Caki2 (cell line): Measurements from ENCODE around the gene MIAT. TPM values are rescaled to one million over a fixed set of nuclear protein-coding genes. Genes with fewer than 3 reads are reported as not detected.

ENCODE experiments used
- DNase-seq: peaks from one replicate; pipeline ENCODE4 v3.0.0-alpha.2; 2015; ENCODE audit warnings: low read depth
- in situ Hi-C: cut with HindIII; loops from 2 replicates; pipeline ENCODE4 v1.10.0; 2016; ENCODE audit warnings: low sequenced_read_pairs, low pct_unique_long_range_greater_than_20kb, mixed read lengths
- total RNA-seq: library from RNA; depleted of rRNA; stranded (reverse); fragments of >200 nt; shearing (Covaris generic); gene quantifications from 2 replicates; pipeline ENCODE4 v1.2.3, GENCODE V29; 2014; ENCODE audit warnings: low replicate concordance

Gene MIAT
- total RNA-seq, 1 experiment from 2014 or later: 0.20 TPM

- in situ Hi-C loops: no loop called here
- no peak for DNase-seq
Observed at GRCh38 chr22:26624803-26625202, 32.6 kb upstream of the MIAT start.

DNA sequence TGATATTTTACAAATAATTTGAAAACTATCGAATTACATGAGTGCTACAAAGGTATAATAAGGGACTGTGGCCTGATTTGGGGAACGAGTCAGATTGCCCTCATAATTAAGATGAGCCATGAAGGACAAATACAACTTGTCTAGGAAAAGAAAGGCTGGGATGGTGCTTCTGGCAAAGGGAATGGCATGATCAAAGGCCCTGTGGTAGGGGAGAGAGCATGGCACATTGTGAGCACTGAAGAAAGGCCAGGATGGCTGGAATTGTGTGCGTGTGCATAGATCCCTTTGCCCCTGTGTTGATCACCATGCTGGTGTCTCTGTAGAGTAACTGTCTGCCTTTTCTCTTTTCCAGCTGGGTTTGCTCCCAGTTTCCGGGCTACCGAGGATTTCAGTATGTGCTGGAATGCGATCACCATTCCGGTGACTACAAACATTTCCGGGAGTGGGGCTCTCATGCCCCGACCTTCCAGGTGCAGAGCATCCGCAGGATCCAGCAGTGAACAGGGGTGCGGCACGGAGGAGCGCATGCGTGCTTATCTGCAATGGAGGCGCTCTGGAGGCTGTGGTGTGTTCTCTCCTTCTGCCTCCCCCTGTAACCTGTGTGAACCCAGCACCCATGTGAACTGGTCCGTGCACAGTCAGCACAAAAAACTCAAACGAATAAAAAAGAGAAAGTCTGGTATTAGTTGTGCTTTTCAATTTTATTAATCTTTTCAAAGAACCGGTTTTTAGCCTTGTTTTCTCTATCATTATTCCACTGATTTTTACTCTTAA, 27.2 kb upstream of the MIAT start:
- in situ Hi-C loops: no loop called here
- no peak for DNase-seq

DNA sequence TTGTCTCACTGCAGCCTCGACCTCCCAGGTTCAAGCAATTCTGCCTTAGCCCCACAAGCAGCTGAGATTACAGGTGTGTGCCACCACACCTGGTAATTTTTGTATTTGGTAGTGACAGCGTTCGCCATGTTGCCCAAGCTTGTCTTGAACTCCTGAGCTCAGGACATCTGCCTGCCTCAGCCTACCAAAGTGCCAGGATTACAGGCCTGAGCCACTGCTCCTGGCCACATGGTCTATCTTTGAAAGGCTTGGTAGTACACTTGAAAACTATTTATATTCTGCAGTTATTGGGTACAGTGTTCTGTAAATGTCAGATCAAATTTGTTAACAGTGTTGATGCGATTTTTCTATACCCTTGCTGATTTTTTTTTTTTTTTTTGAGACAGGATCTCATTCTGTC, 26.1 kb upstream of the MIAT start:
- in situ Hi-C loops: no loop called here
- no peak for DNase-seq

DNA sequence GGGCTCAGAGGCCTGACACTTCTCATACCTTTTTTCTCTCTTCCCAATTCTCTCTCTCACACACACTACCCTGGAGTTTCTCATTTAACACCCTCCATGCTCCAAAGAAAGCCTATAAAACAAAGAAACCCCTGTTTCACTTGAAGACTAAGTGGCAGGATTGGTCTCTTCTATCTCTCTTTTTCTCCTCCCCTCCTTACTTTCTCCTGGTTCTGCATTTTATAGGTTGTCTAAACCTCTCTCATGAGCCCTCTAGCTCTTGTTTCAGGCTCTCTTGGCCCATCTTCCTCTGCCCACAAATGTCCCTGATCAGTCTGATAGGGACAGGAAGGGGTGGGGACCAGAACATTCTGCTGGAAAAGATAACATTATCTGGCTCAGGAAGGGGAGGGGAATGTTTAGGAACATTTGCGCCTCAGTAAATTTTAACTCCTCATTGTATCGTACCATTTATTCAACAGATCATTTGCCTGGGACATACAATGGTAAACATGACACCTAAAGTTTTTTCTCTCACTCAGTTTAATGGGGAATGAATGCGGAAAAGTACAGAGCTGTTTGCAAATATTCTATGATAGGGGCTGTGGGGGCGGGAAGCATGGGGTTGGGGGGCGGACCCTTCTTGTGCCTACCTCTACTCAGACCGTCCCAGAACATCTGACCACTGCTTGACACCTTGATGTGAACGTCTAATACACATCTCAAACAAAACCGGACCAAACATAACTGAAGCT, 24.8 kb upstream of the MIAT start:
- no peak for DNase-seq
- in situ Hi-C loops: no loop called here

- in situ Hi-C loops: no loop called here
Observed at GRCh38 chr22:26634189-26634588, 23.2 kb upstream of the MIAT start.

DNA sequence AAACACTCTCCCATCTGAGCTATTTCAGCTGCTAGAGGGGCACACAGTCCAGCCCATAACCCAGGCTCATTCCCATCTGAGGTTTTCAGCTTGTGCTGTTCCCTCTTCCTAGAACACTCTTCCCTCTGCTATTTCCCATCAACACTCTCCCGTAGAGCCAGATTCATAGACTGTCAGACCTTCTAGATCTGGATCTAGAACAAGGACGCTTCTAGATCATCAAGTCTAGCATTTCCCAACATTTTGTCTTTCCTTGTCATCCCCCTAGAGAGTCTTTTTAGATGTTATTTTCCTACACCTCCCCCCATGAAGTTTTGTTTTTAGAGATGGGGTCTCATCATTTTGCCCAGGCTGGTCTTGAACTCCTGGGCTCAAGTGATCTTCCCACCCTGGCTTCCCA, 22.3 kb upstream of the MIAT start:
- DNase-seq: no peak
- in situ Hi-C loops: no loop called here

More at GRCh38 chr22:26634189-26634588, 23.2 kb upstream of the MIAT start:
- DNase-seq: no peak

DNA sequence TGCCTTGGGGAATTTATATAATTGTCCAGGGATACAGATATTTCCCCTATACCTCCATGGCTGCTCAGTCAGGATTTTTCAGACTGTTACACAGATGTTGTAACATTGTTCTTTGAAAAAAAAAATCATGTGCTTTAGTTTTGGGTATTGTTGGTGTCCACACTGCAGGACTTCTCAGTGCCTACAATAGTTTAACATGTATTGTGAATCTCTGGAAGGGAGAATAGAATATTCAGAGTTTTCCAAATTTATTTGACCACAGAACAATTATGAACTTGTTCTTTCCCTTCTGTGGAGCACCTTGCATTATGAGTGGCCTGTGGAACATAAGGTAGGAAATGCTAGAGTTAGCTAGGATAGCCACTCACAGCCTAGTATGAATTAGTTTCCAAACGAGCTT, 21.1 kb upstream of the MIAT start:
- in situ Hi-C loops: no loop called here

DNA sequence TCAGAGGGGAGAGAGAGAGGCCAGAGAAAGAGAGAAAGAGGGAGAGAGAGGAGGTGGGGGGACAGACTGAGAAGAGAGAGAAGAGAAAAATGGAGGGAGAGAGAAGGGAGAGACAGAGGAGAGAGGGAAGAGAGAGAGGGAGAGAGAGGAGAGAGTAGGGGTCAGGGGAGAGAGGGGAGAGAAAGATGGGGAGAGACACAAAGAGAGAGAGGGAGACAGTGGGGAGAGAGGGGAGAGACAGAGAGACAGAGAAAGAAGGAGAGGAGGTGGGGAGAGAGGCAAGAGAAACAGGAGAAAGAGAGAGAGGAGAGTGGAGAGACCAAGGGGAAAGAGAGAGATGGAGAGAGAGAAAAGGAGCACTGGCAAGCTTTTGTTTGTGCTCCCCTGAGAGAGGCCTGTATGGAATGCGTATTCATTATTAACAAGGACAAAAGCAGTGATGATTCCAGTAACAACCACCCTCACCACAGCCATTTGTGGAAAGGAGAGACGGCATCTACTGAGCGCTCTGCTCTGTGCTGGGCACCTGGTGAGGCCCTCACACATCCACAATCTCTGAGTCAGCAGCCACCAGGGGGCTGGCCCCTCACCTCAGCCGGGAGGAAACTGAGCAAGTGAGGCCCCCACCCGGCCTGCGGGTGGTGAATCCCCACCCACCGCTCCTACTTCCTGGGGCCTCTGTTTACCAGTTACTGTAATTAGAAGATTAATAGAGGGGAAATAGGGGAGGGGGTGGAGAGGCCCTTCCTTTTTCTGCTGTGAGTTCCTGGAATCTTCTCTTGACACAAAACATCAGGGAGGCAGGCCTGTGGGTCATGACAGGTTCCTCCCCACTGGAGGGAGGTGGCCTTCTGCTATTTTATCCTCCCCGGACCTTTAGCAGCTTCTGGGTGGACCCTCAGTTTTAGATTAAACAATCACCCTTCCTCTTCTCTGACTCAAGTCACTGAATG, 14.6 kb upstream of the MIAT start:
- in situ Hi-C loops: no loop called here
- DNase-seq: no peak

More for the DNA sequence above, 21.1 kb upstream of the MIAT start:
- no peak for DNase-seq

- in situ Hi-C loops: no loop called here
- DNase-seq: no peak
Observed at GRCh38 chr22:26643418-26644100, 13.8 kb upstream of the MIAT start.

- DNase-seq: no peak
- in situ Hi-C loops: no loop called here
Observed at GRCh38 chr22:26646158-26646557, 11.2 kb upstream of the MIAT start.

GRCh38 chr22:26648011-26648497, 9.3 kb upstream of the MIAT start:
- DNase-seq: no peak
- in situ Hi-C loops: no loop called here

DNA sequence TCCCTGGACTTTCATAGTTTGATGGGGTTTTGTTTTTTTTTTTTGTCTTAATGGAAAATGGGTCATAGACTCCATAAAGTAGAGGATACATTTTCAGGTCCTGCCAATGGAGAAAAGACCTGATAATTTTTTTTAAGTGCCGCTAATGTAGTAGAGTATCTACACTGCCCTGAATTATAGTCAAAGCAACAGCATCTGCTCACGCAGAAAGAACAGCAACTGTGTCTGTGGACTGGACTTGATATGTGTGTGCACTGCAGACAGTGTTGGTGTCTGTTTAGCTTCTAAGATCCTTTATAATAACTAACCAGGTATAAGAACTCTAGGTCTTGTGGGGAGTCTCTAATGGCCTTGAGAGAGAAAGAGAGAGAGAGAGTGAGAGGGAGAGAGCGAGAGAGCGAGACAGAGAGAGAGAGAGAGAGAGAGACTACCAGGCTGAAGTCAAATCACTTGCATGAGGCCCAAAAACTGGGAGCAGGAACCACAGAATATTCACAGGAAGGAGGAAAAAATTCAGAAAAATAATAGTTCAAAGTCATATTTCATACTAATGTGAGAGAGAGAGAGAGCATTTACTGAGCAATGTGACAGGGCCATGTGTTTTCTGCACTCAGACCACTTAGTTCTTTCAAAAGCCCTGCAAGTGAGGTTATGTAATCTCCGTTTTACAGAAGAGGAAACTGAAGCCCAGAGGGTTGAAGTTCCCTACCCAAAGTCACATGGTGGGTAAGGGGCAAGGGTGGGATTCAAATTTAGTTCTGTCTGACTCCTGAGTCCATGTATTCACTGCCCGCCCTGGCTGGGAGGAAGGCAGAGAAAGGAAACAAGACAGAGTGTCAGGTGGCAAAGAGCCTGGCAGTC, 8.6 kb upstream of the MIAT start:
- DNase-seq: no peak
- in situ Hi-C loops: no loop called here

DNA sequence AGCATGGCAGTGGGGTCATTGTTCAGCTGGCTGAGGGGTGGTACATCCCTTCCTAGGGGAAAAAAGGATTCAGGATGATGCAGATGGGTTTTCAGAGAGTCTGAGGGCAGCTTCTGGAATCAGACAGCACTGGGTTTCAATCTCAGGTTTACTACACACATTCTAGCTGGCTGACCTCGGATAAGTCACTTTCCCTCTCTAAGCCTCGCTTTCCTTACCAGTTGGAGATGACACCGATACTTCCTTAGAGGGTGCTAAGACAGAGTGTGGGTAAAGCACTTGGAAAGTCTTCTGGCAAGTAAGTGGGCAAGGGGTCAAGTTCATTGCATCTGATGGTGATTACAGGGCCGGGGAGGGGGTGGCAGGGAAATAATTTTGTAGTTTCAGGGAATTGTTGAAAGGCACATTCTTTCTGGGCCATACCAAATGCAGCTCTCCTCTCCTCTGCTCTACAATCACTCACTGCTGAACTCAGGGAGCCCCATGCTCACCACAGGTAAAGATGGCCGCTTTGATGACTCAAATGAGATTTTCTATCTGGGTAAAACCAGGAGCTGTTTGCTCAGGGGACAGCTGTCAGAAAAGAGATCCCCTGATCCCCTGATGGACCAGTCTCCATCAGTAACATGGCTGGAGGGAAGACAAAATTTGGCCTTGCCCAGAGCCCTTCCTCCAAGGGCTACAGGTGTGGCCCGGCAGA, 6.5 kb upstream of the MIAT start:
- no peak for DNase-seq
- in situ Hi-C loops: no loop called here

DNA sequence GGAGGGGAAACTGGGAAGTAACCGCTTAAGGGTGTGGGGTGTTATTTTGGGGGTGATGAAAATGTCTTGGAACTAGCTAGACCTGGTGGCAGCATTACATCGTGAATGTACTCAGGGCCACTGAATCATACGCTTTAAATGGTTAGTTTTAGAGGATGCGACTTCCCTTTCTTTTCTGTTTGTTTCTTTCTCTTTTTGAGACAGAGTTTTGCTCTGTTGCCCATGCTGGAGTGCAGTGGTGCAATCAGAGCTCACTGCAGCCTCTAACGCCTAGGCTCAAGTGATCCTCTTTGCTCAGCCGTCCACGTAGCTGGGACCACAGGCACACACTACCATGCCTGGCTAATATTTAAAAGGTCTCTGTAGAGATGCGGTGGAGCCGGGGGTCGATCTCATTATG, 5.6 kb upstream of the MIAT start:
- DNase-seq: no peak
- in situ Hi-C loops: no loop called here

DNA sequence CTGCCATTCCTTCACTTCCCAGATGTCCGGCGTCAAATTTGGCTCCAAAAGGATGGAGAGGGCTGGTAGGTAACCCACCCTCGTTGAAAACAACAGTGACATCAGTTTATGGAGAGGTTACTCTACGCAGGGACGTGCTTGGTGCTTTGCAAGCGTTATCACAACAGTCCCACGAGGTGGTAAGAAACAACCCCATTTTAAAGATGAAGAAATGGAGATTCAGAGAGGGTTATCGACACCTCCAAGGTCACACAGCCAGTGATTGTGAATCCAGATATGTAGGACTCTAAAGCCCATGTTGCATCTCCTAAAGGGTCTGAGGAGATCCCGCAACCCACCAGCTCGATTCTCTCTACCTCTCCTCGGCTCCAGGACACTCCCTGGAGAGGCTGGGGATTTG, 773 bp downstream of the MIAT start:
- in situ Hi-C loops: no loop called here
- DNase-seq: no peak

GRCh38 chr22:26658671-26659478, 1.5 kb downstream of the MIAT start:
- in situ Hi-C loops: no loop called here
- peak; percentile 88 for DNase-seq
